H9 (cell line): ENCODE results near the gene SPRR3. TPM values are rescaled to one million over a fixed set of nuclear protein-coding genes. Genes with fewer than 3 reads are reported as not detected.

ENCODE experiments used
- DNase-seq: peaks from one replicate; pipeline ENCODE4 v3.0.0-alpha.2; 2017
- H2AFZ ChIP-seq: one replicate; pipeline ENCODE4 v1.6.1; 2013; ENCODE audit warnings: mild to moderate bottlenecking, low read length, control low read depth, moderate library complexity
- H2AK5ac ChIP-seq: 2 replicates; pipeline ENCODE4 v1.6.1; 2013; ENCODE audit warnings: low read length, control low read depth, mixed read lengths; ENCODE audit not compliant: insufficient read length
- H2BK120ac ChIP-seq: one replicate; pipeline ENCODE4 v1.6.1; 2013; ENCODE audit warnings: low read depth, mild to moderate bottlenecking, low read length, control low read depth, inconsistent platforms; ENCODE audit not compliant: poor library complexity, severe bottlenecking
- H2BK12ac ChIP-seq: 2 replicates; pipeline ENCODE4 v1.6.1; 2013; ENCODE audit warnings: low read length, control low read depth, mixed read lengths, low read depth; ENCODE audit not compliant: insufficient read length
- H2BK15ac ChIP-seq: 2 replicates; pipeline ENCODE4 v1.6.1; 2013; ENCODE audit warnings: low read depth, low read length, control low read depth
- H2BK20ac ChIP-seq: one replicate; pipeline ENCODE4 v1.6.1; 2013; ENCODE audit warnings: low read depth, mild to moderate bottlenecking, low read length, control low read depth, inconsistent platforms; ENCODE audit not compliant: poor library complexity, severe bottlenecking
- H2BK5ac ChIP-seq: 2 replicates; pipeline ENCODE4 v1.6.1; 2013; ENCODE audit warnings: low read length, control low read depth, mixed read lengths; ENCODE audit not compliant: insufficient read length
- H3K14ac ChIP-seq: 2 replicates; pipeline ENCODE4 v1.6.1; 2013; ENCODE audit warnings: low read length, control low read depth; ENCODE audit not compliant: insufficient read depth
- H3K18ac ChIP-seq: 2 replicates; pipeline ENCODE4 v1.6.1; 2013; ENCODE audit warnings: low read depth, mild to moderate bottlenecking, mixed read lengths, low read length, control low read depth; ENCODE audit not compliant: insufficient read length
- H3K23ac ChIP-seq: 2 replicates; pipeline ENCODE4 v1.6.1; 2013; ENCODE audit warnings: low read length, control low read depth, mixed read lengths, low read depth; ENCODE audit not compliant: insufficient read length
- H3K23me2 ChIP-seq: 2 replicates; pipeline ENCODE4 v1.6.1; 2013; ENCODE audit warnings: low read depth, mild to moderate bottlenecking, mixed read lengths, low read length, control low read depth; ENCODE audit not compliant: insufficient read length, poor library complexity, severe bottlenecking
- H3K27ac ChIP-seq: 2 replicates; pipeline ENCODE4 v1.5.1; 2013; ENCODE audit warnings: low read length, control low read depth, mixed read lengths, low read depth; ENCODE audit not compliant: insufficient read length
- H3K27me3 ChIP-seq: 2 replicates; pipeline ENCODE4 v1.6.1; 2013; ENCODE audit warnings: low read length, control low read depth, inconsistent platforms; ENCODE audit not compliant: insufficient read depth
- H3K4ac ChIP-seq: 2 replicates; pipeline ENCODE4 v1.6.1; 2013; ENCODE audit warnings: low read depth, mild to moderate bottlenecking, control low read depth, inconsistent platforms, low read length, moderate library complexity
- H3K4me1 ChIP-seq: 2 replicates; pipeline ENCODE4 v1.6.1; 2013; ENCODE audit warnings: low read length, control low read depth, inconsistent platforms; ENCODE audit not compliant: insufficient read depth
- H3K4me2 ChIP-seq: 2 replicates; pipeline ENCODE4 v1.6.1; 2013; ENCODE audit warnings: low read length, control low read depth, mixed read lengths; ENCODE audit not compliant: insufficient read length, insufficient read depth
- H3K56ac ChIP-seq: 2 replicates; pipeline ENCODE4 v1.6.1; 2013; ENCODE audit warnings: low read depth, mild to moderate bottlenecking, mixed read lengths, low read length, control low read depth; ENCODE audit not compliant: insufficient read length
- H3K79me1 ChIP-seq: 2 replicates; pipeline ENCODE4 v1.6.1; 2013; ENCODE audit warnings: low read depth, mild to moderate bottlenecking, moderate library complexity, low read length, control low read depth, inconsistent platforms; ENCODE audit not compliant: insufficient read depth, poor library complexity, severe bottlenecking
- H3K79me2 ChIP-seq: 2 replicates; pipeline ENCODE4 v1.6.1; 2013; ENCODE audit warnings: low read length, control low read depth, inconsistent platforms; ENCODE audit not compliant: insufficient read depth
- H3K9ac ChIP-seq: 2 replicates; pipeline ENCODE4 v1.6.1; 2013; ENCODE audit warnings: low read length, control low read depth, mixed read lengths; ENCODE audit not compliant: insufficient read length; ENCODE audit errors: extremely low read depth
- H3K9me3 ChIP-seq: one replicate; pipeline ENCODE4 v1.6.1; 2013; ENCODE audit warnings: low read depth, low read length, inconsistent platforms; ENCODE audit not compliant: control insufficient read depth
- H3T11ph ChIP-seq: one replicate; pipeline ENCODE4 v1.6.1; 2013; ENCODE audit warnings: mild to moderate bottlenecking, low read length, control low read depth, inconsistent platforms
- H4K20me1 ChIP-seq: one replicate; pipeline ENCODE4 v1.6.1; 2013; ENCODE audit not compliant: control insufficient read depth, insufficient read length, insufficient read depth
- H4K5ac ChIP-seq: 2 replicates; pipeline ENCODE4 v1.6.1; 2013; ENCODE audit warnings: low read depth, mild to moderate bottlenecking, mixed read lengths, low read length, control low read depth; ENCODE audit not compliant: insufficient read length
- H4K8ac ChIP-seq: replicated peaks from 2 replicates; pipeline ENCODE4 v1.6.1; 2013; ENCODE audit warnings: low read length, control low read depth, mixed read lengths, low read depth; ENCODE audit not compliant: insufficient read length
- H4K91ac ChIP-seq: 2 replicates; pipeline ENCODE4 v1.6.1; 2013; ENCODE audit warnings: low read depth, mild to moderate bottlenecking, moderate library complexity, mixed read lengths, low read length, control low read depth; ENCODE audit not compliant: insufficient read length
- H3K27ac Mint-ChIP-seq, 3 experiments: 2 replicates in 2 of 3; 3 replicates in 1 of 3; pipeline ENCODE4 v1.8.0; 2020 to 2021; ENCODE audit warnings: mixed read lengths in 3 of 3, mild to moderate bottlenecking in 1 of 3, moderate library complexity in 1 of 3
- H3K27me3 Mint-ChIP-seq: 2 replicates; pipeline ENCODE4 v1.8.0; 2021; ENCODE audit warnings: low read depth, mild to moderate bottlenecking, moderate library complexity, mixed read lengths
- H3K36me3 Mint-ChIP-seq, 3 experiments: 2 replicates in 2 of 3; 3 replicates in 1 of 3; pipeline ENCODE4 v1.8.0; 2020 to 2021; ENCODE audit warnings: low read depth in 3 of 3, mixed read lengths in 3 of 3; ENCODE audit not compliant: insufficient read depth in 1 of 3
- H3K4me1 Mint-ChIP-seq, 2 experiments: 2 replicates each; pipeline ENCODE4 v1.8.0; 2020; ENCODE audit warnings: mixed read lengths in 2 of 2
- H3K4me3 Mint-ChIP-seq, 2 experiments: 2 replicates in 1 of 2; 3 replicates in 1 of 2; pipeline ENCODE4 v1.8.0; 2020 to 2021; ENCODE audit warnings: mild to moderate bottlenecking in 2 of 2, mixed read lengths in 2 of 2, moderate library complexity in 1 of 2
- H3K9me3 Mint-ChIP-seq, 2 experiments: 2 replicates in 1 of 2; 3 replicates in 1 of 2; pipeline ENCODE4 v1.8.0; 2020; ENCODE audit warnings: mild to moderate bottlenecking in 2 of 2, mixed read lengths in 2 of 2, moderate library complexity in 1 of 2
- WGBS: extraction: QIAGEN DNeasy Blood & Tissue Kit; methylation state at CpG from one replicate; pipeline ENCODE4 v1.1.7; 2013; ENCODE audit warnings: missing lambda C conversion rate, low lambda C conversion rate, mixed read lengths; ENCODE audit not compliant: insufficient read length; ENCODE audit errors: extremely low coverage; 5-methylcytosine and 5-hydroxymethylcytosine counted together
- total RNA-seq: library from RNA; stranded (reverse); gene quantifications from 2 replicates; pipeline ENCODE4 v1.2.1, GENCODE V29; 2021
- TF ChIP-seq, protein P1 (sequence below): fragments of 200-600 bp; sonication (generic); conservative IDR thresholded peaks from 3 replicates; pipeline ENCODE4 v1.8.0; 2021; ENCODE audit warnings: antibody characterized with exemption, mild to moderate bottlenecking

SPRR3 gene
- total RNA-seq, 1 experiment from 2014 or later = not detected

DNA sequence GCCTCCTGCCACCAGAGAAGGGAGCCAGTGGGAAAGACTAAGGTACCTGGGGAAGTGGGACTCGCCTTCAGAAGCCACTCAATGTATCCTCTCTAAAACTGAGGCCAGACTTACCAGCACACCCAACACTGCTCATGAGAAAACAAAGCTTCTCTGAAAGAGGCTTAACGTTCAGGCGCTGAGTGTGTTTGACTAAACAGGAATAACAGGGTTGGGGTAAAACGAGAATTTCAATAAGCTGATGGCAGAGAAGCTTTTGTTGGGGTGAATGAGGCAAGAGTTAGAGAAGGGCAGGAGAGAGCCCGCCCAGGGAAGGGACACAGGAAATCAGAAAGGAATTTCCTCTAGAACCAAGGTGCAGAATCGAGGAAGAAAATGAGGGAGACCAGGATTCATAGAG is 1.7 kb upstream of the SPRR3 start:
- Mint-ChIP-seq H3K9me3 (peaks cover 15 to 25% of the 10 kb centered on the region in 2 experiments; a peak in 3 of 5 replicates), H3K4me3 (no peak overlapping the region), H3K27ac (no peak overlapping the region; a peak in 1 of 7 replicates), H3K27me3 (peaks cover 5% of the 10 kb centered on the region; the same call in 1 of the 2 replicates), H3K4me1 (peaks cover 10 to 19% of the 10 kb centered on the region in 2 experiments), H3K36me3 (peaks cover 0 to 8% (median 0%) of the 10 kb centered on the region in 3 experiments; a peak in 3 of 7 replicates)
- Histone ChIP-seq H3K9me3 (no peaks in the 10 kb centered on the region), H2BK15ac (no peak overlapping the region), H3K18ac (no peak overlapping the region), H2BK5ac (no peak overlapping the region), H4K91ac (no peak overlapping the region), H3K27ac (no peak overlapping the region), H2BK120ac (no peak overlapping the region), H3T11ph (no peak overlapping the region), H3K27me3 (no peaks in the 10 kb centered on the region), H4K8ac (no peak overlapping the region), H3K4me2 (no peak overlapping the region), H3K79me1 (no peaks in the 10 kb centered on the region), H3K4ac (no peak overlapping the region), H3K79me2 (no peaks in the 10 kb centered on the region), H2BK12ac (no peak overlapping the region), H4K20me1 (no peaks in the 10 kb centered on the region), H3K9ac (no peak overlapping the region), H4K5ac (no peak overlapping the region), H3K56ac (no peak overlapping the region), H2AFZ (no peak overlapping the region), H2AK5ac (no peak overlapping the region), H3K23me2 (no peaks in the 10 kb centered on the region), H3K23ac (no peak overlapping the region), H3K14ac (no peak overlapping the region), H3K4me1 (no peaks in the 10 kb centered on the region; the same call in 1 of the 2 replicates), H2BK20ac (no peak overlapping the region)
- TF ChIP-seq, protein P1, sequence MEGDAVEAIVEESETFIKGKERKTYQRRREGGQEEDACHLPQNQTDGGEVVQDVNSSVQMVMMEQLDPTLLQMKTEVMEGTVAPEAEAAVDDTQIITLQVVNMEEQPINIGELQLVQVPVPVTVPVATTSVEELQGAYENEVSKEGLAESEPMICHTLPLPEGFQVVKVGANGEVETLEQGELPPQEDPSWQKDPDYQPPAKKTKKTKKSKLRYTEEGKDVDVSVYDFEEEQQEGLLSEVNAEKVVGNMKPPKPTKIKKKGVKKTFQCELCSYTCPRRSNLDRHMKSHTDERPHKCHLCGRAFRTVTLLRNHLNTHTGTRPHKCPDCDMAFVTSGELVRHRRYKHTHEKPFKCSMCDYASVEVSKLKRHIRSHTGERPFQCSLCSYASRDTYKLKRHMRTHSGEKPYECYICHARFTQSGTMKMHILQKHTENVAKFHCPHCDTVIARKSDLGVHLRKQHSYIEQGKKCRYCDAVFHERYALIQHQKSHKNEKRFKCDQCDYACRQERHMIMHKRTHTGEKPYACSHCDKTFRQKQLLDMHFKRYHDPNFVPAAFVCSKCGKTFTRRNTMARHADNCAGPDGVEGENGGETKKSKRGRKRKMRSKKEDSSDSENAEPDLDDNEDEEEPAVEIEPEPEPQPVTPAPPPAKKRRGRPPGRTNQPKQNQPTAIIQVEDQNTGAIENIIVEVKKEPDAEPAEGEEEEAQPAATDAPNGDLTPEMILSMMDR = no peak
- DNase-seq = no peak
- no CpG with 5 or more reads among the region's 6 CpGs for WGBS
